HEK293 (cell line): ENCODE results near the gene MEG3.

Source experiments
- CTCF ChIA-PET: fragments of 350-600 bp; formaldehyde crosslinking; extraction: SDS; loops from one replicate; lab custom pipeline; 2021; ENCODE audit warnings: antibody characterized with exemption; lab: Yijun Ruan, JAX
- POLR2A ChIA-PET: fragments of 300-600 bp; formaldehyde crosslinking; extraction: SDS; loops from one replicate; lab custom pipeline; 2020; ENCODE audit warnings: antibody characterized with exemption, inconsistent platforms; lab: Yijun Ruan, JAX
- H3K27ac ChIP-seq: fragments of 200-500 bp; sonication (Bioruptor generic); 2 replicates; pipeline ENCODE4 v1.5.1; 2014; ENCODE audit warnings: low read depth, low read length, control low read depth, inconsistent platforms; ENCODE audit errors: extremely low read depth
- H3K36me3 ChIP-seq, 2 experiments: fragments of 200-500 bp in 1 of 2; sonication (Bioruptor generic) in 1 of 2; 1 replicate in 1 of 2; 2 replicates in 1 of 2; pipeline ENCODE4 v1.5.1; 2014 to 2017; ENCODE audit warnings: inconsistent platforms in 2 of 2, low read length in 2 of 2; ENCODE audit not compliant: control insufficient read depth in 2 of 2, insufficient read depth in 1 of 2
- H3K4me1 ChIP-seq: fragments of 200-500 bp; sonication (Bioruptor generic); 2 replicates; pipeline ENCODE4 v1.5.1; 2014; ENCODE audit warnings: mild to moderate bottlenecking, low read length, inconsistent platforms; ENCODE audit not compliant: control insufficient read depth, insufficient read depth
- H3K4me3 ChIP-seq: 2 replicates; pipeline ENCODE4 v1.5.1; 2011; ENCODE audit warnings: low read depth, mild to moderate bottlenecking, control low read depth, low read length, moderate library complexity
- H3K9me3 ChIP-seq: fragments of 200-500 bp; sonication (Bioruptor generic); 2 replicates; pipeline ENCODE4 v1.5.1; 2014; ENCODE audit warnings: low read depth, low read length, inconsistent platforms; ENCODE audit not compliant: control insufficient read depth, insufficient read depth
- BCL11A ChIP-seq: fragments of 450-650 bp; formaldehyde crosslinking; IDR thresholded peaks from 2 replicates; pipeline ENCODE4 v1.5.1; 2016; ENCODE audit warnings: low read depth, missing biosample characterization, missing genetic modification characterization
- BCL11B ChIP-seq: fragments of 450-650 bp; formaldehyde crosslinking; IDR thresholded peaks from 2 replicates; pipeline ENCODE4 v1.5.1; 2016; ENCODE audit warnings: low read depth, missing biosample characterization, missing genetic modification characterization
- GLIS1 ChIP-seq: fragments of 450-650 bp; formaldehyde crosslinking; IDR thresholded peaks from 2 replicates; pipeline ENCODE4 v1.5.1; 2016; ENCODE audit warnings: missing biosample characterization, missing genetic modification characterization
- GLIS2 ChIP-seq: fragments of 450-650 bp; formaldehyde crosslinking; IDR thresholded peaks from 2 replicates; pipeline ENCODE4 v1.5.1; 2016; ENCODE audit warnings: missing biosample characterization, missing genetic modification characterization
- MYNN ChIP-seq: fragments of 450-650 bp; formaldehyde crosslinking; IDR thresholded peaks from 2 replicates; pipeline ENCODE4 v1.5.1; 2016; ENCODE audit warnings: missing biosample characterization, missing genetic modification characterization, borderline replicate concordance
- MZF1 ChIP-seq: fragments of 450-650 bp; formaldehyde crosslinking; IDR thresholded peaks from 2 replicates; pipeline ENCODE4 v1.5.1; 2017; ENCODE audit warnings: missing biosample characterization, missing genetic modification characterization, borderline replicate concordance
- ZBTB20 ChIP-seq: fragments of 450-650 bp; formaldehyde crosslinking; IDR thresholded peaks from 2 replicates; pipeline ENCODE4 v1.5.1; 2016; ENCODE audit warnings: missing biosample characterization, missing genetic modification characterization
- ZNF10 ChIP-seq: fragments of 450-650 bp; formaldehyde crosslinking; IDR thresholded peaks from 2 replicates; pipeline ENCODE4 v1.5.1; 2017; ENCODE audit warnings: missing biosample characterization, missing genetic modification characterization
- ZNF138 ChIP-seq: fragments of 450-650 bp; formaldehyde crosslinking; IDR thresholded peaks from 2 replicates; pipeline ENCODE4 v1.5.1; 2016; ENCODE audit warnings: missing biosample characterization, missing genetic modification characterization, borderline replicate concordance
- ZNF16 ChIP-seq: fragments of 450-650 bp; formaldehyde crosslinking; IDR thresholded peaks from 2 replicates; pipeline ENCODE4 v1.5.1; 2016; ENCODE audit warnings: low read depth, missing biosample characterization, missing genetic modification characterization
- ZNF202 ChIP-seq: fragments of 450-650 bp; formaldehyde crosslinking; IDR thresholded peaks from 2 replicates; pipeline ENCODE4 v1.5.1; 2016; ENCODE audit warnings: missing biosample characterization, missing genetic modification characterization, borderline replicate concordance
- ZNF24 ChIP-seq: fragments of 450-650 bp; formaldehyde crosslinking; IDR thresholded peaks from 2 replicates; pipeline ENCODE4 v1.5.1; 2016; ENCODE audit warnings: missing biosample characterization, missing genetic modification characterization
- ZNF266 ChIP-seq: fragments of 450-650 bp; formaldehyde crosslinking; IDR thresholded peaks from 2 replicates; pipeline ENCODE4 v1.5.1; 2016; ENCODE audit warnings: missing biosample characterization, missing genetic modification characterization, low read depth
- ZNF423 ChIP-seq: fragments of 450-650 bp; formaldehyde crosslinking; IDR thresholded peaks from 2 replicates; pipeline ENCODE4 v1.5.1; 2016; ENCODE audit warnings: missing biosample characterization, missing genetic modification characterization
- ZNF426 ChIP-seq: fragments of 450-650 bp; formaldehyde crosslinking; IDR thresholded peaks from 2 replicates; pipeline ENCODE4 v1.5.1; 2017; ENCODE audit warnings: missing biosample characterization, missing genetic modification characterization, mild to moderate bottlenecking, inconsistent platforms, moderate library complexity
- ZNF514 ChIP-seq: fragments of 450-650 bp; formaldehyde crosslinking; IDR thresholded peaks from 2 replicates; pipeline ENCODE4 v1.5.1; 2016; ENCODE audit warnings: missing biosample characterization, missing genetic modification characterization
- ZNF664 ChIP-seq: fragments of 450-650 bp; formaldehyde crosslinking; IDR thresholded peaks from 2 replicates; pipeline ENCODE4 v1.5.1; 2016; ENCODE audit warnings: missing biosample characterization, missing genetic modification characterization
- ZNF747 ChIP-seq: fragments of 450-650 bp; formaldehyde crosslinking; IDR thresholded peaks from 2 replicates; pipeline ENCODE4 v1.5.1; 2016; ENCODE audit warnings: missing biosample characterization, missing genetic modification characterization
- ZNF843 ChIP-seq: fragments of 450-650 bp; formaldehyde crosslinking; IDR thresholded peaks from 2 replicates; pipeline ENCODE4 v1.5.1; 2016; ENCODE audit warnings: missing biosample characterization, missing genetic modification characterization
- TF ChIP-seq, protein P1 (sequence below): fragments of 450-650 bp; formaldehyde crosslinking; IDR thresholded peaks from 2 replicates; pipeline ENCODE4 v1.5.1; 2017; ENCODE audit warnings: missing biosample characterization, mild to moderate bottlenecking, missing genetic modification characterization, moderate library complexity

MEG3 gene

DNA sequence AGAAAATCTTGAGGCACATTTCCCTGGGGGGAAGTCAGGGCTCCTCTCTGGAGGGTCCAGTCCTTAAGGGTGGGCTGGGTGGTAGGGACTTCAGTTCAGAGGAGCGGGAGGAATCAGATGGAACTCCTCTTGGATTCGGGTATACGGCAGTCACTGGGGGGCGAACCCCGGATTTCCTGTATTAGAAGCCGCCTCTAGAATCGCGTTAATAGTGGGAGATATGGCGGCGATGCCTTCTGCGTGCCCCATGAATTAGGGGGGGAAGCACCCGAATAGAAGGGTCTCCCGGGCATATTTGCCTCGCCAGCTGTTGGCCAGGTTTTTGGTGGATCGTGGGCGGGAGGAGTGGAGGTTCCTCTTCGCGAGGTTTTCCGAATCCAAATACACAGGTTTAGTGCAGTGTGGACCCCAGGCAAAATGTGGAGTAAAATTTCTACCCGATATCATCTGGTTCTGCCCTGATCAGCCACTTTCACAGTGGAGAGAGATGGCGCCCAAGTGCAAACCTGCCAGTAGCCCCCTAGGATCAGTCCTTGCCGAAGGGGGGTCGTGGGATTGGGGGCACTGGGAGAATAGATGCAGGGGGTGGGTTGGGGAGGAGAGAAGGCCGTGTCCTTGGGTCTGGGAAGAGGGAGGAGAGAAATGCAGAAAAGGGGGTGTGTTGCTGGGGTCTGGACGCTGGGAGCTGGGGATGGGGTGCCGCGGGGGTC, 628 bp downstream of the MEG3 start:
- POLR2A ChIA-PET = no interaction called here

DNA sequence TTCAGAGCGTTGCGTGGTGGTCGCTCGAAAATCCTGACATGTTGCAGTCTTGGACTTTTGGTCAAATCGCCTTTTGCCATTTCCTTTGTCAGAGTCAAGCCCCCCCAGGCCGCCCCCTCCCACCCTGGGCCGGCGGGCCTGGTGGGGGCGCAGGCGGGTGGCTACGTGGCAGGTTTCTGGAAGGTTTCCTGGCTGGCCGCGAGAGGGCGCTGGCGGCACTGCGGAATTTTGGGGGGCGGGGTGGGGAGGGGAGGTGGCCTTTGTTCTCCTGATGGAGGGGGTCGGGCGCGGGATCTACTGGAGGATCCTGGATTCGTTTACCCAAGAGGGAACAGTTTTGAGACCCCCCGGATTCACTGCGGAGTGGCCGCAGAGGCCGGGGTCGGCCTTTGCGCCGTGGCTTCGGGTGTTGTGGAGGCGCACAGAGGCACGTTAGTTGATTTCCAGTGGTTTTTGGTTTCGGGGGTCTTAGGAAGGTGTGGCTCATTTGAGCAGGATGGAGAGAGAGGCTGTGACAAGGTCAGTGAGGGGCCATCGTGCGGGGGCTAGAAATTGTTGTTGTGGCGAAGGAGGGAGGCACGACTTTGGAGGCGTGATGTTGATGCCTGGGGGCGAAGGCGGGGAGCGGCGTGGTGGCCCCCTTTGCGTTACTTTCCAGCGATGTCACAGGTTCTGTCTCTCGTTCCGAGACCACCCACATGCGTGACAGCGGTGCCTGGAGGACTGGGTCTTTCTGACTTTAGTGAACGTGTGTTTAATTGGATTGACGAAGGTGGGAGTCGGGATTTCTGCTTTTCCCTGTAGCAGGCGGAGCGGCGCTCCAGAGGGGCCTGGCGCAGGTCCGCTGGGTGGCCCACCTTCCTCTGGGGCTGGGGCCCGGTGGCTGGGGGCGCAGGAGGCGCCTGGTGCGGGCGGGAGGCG, 1.4 kb downstream of the MEG3 start:
- POLR2A ChIA-PET = no interaction called here
- Histone ChIP-seq H3K4me3 (no peak overlapping the region), H3K4me1 (no peaks in the 10 kb centered on the region), H3K36me3 (no peaks in the 10 kb centered on the region), H3K9me3 (no peaks in the 10 kb centered on the region), H3K27ac (no peak overlapping the region)
- TF ChIP-seq MZF1 (tag by site-specific recombination) (no peak), MYNN (no peak), ZNF426 (tag by site-specific recombination) (no peak)
- CTCF ChIA-PET = no interaction called here

More for the DNA sequence above, 628 bp downstream of the MEG3 start:
- CTCF ChIA-PET = no interaction called here
- no peaks in the 10 kb centered on the region for H3K4me1 ChIP-seq
- TF ChIP-seq ZNF514 (tag by site-specific recombination) (no peak), ZNF664 (tag by site-specific recombination) (no peak), GLIS1 (tag by site-specific recombination) (no peak), BCL11B (no peak), ZNF138 (no peak), ZNF747 (tag by site-specific recombination) (no peak), GLIS2 (tag by site-specific recombination) (no peak), ZBTB20 (tag by site-specific recombination) (no peak), ZNF24 (no peak), ZNF423 (no peak), ZNF16 (tag by site-specific recombination) (no peak), ZNF843 (tag by site-specific recombination) (no peak)
- TF ChIP-seq, all 188 proteins: peak for 0
- Histone ChIP-seq H3K4me3 (no peak overlapping the region), H3K27ac (no peak overlapping the region), H3K9me3 (no peaks in the 10 kb centered on the region), H3K36me3 (no peaks in the 10 kb centered on the region)

DNA sequence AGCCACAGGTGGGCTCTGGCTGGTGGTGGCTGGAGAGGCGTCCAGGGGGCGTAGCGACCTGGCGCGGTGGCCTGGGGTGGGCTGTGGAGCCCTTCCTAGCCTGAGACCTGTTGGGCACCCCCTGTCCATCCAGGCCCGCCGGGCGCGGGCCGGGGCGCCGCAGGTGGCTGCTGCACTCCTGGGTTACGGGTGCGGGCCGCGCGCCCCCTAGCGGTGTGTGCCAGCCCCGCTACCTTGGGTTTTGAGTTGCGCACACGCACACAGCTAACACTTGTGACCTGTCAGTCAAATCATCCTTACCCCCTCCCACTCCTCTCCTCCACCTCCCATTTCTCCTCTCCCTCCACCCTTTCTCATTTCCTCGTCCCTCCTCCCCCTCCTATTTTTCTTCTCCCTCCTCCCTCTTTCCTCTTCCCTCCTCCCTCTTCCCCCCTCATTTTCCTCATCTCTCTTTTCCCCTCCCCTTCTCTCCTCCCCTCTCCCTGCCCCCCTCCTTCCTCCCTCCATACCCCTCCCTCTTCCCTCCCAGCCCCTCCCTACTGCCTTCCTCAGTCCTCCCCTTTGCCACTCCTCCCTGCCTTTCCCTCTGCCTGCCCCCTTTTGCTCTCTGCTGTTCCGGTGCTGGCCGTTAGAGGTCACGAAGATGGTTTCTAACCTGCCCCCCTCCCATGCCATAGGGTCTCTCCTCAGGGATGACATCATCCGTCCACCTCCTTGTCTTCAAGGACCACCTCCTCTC, 2.3 kb downstream of the MEG3 start:
- no peaks in the 10 kb centered on the region for H3K4me1 ChIP-seq
- H3K27ac ChIP-seq = no peak overlapping the region
- no peak for TF ChIP-seq ZNF266 (tag by site-specific recombination)
- 0 out of 2 replicates have a peak, but pooled peaks have one; percentile 23 for TF ChIP-seq ZNF202
- no peak for TF ChIP-seq ZNF514 (tag by site-specific recombination)
- TF ChIP-seq BCL11A (tag by site-specific recombination) = no peak
- TF ChIP-seq ZNF10 (tag by site-specific recombination) = no peak
- TF ChIP-seq, protein P1, sequence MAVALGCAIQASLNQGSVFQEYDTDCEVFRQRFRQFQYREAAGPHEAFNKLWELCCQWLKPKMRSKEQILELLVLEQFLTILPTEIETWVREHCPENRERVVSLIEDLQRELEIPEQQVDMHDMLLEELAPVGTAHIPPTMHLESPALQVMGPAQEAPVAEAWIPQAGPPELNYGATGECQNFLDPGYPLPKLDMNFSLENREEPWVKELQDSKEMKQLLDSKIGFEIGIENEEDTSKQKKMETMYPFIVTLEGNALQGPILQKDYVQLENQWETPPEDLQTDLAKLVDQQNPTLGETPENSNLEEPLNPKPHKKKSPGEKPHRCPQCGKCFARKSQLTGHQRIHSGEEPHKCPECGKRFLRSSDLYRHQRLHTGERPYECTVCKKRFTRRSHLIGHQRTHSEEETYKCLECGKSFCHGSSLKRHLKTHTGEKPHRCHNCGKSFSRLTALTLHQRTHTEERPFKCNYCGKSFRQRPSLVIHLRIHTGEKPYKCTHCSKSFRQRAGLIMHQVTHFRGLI (tag by site-specific recombination) = no peak
- ChIA-PET CTCF (interaction anchor here (0.6 kb wide), 1 partner anchor 182 kb away, joined by 3 read pairs; no protein-coding TSS in a partner anchor), POLR2A (no interaction called here)
- no peaks in the 10 kb centered on the region for H3K9me3 ChIP-seq
- no peaks in the 10 kb centered on the region for H3K36me3 ChIP-seq
- no peak overlapping the region for H3K4me3 ChIP-seq
